GM19238 (cell line): Measurements from ENCODE around the gene FIGNL1.
A peak's percentile ranks its signal among the peaks of the same experiment; 100 is the strongest.

Experiments
- DNase-seq: peaks from one replicate; pipeline ENCODE4 v3.0.0; 2011; ENCODE audit warnings: low spot score; ENCODE audit not compliant: insufficient read length

FIGNL1 gene

GRCh38 chr7:50449881-50450589, at the start of gene FIGNL1:
Gene FIGNL1 (minus strand): TSS chr7:50450350. CDS start chr7:50447287, 3,063 bp downstream.
- DNase-seq, result peak; percentile 73

- DNase-seq, result no peak
Observed at GRCh38 chr7:50499092-50499491, 48.9 kb upstream of the FIGNL1 start.

- no peak for DNase-seq
Observed at GRCh38 chr7:50497968-50498367, 47.8 kb upstream of the FIGNL1 start.

- DNase-seq, result no peak
Observed at GRCh38 chr7:50497068-50497642, 47.0 kb upstream of the FIGNL1 start.

- DNase-seq, result no peak
Observed at GRCh38 chr7:50496569-50496968, 46.4 kb upstream of the FIGNL1 start.

GRCh38 chr7:50495746-50496145, 45.6 kb upstream of the FIGNL1 start:
- no peak for DNase-seq

- DNase-seq, result no peak
Observed at GRCh38 chr7:50492770-50493519, 42.8 kb upstream of the FIGNL1 start.

GRCh38 chr7:50491943-50492342, 41.8 kb upstream of the FIGNL1 start:
- DNase-seq, result no peak

GRCh38 chr7:50491209-50491608, 41.1 kb upstream of the FIGNL1 start:
- DNase-seq, result no peak

- DNase-seq, result no peak
Observed at GRCh38 chr7:50488379-50488778, 38.2 kb upstream of the FIGNL1 start.

- DNase-seq, result no peak
Observed at GRCh38 chr7:50486512-50486911, 36.4 kb upstream of the FIGNL1 start.

- no peak for DNase-seq
Observed at GRCh38 chr7:50481867-50482266, 31.7 kb upstream of the FIGNL1 start.

- no peak for DNase-seq
Observed at GRCh38 chr7:50480797-50481196, 30.6 kb upstream of the FIGNL1 start.

GRCh38 chr7:50479743-50480517, 29.8 kb upstream of the FIGNL1 start:
- no peak for DNase-seq

- no peak for DNase-seq
Observed at GRCh38 chr7:50477640-50478039, 27.5 kb upstream of the FIGNL1 start.

- no peak for DNase-seq
Observed at GRCh38 chr7:50476953-50477625, 26.9 kb upstream of the FIGNL1 start.

- no peak for DNase-seq
Observed at GRCh38 chr7:50475340-50475739, 25.2 kb upstream of the FIGNL1 start.

- no peak for DNase-seq
Observed at GRCh38 chr7:50474382-50475160, 24.4 kb upstream of the FIGNL1 start.

GRCh38 chr7:50473531-50473930, 23.4 kb upstream of the FIGNL1 start:
- no peak for DNase-seq

GRCh38 chr7:50472427-50472826, 22.3 kb upstream of the FIGNL1 start:
- DNase-seq, result no peak
